Measurements from ENCODE around the gene SLC16A7.

DNA sequence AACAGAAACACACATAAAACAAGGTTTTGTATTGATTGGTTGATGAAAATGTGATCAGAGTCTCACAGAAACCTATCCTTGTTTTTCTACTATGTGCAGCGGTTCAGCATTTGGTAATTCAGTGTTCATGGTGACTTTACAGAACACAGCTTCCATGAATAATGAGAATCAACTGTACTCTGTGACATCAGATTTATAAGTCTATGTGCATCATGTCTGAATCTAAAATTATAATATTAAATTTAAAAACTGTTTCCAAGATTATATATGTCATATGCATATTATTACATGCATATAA, 104.3 kb downstream of the SLC16A7 start:
- TF ChIP-seq PPARA (CRISPR knock-in tag; IDR thresholded peaks at IDR 0.05; ENCODE audit: borderline replicate concordance), result no peak
- TF ChIP-seq ZFP30 (CRISPR knock-in tag; IDR thresholded peaks at IDR 0.05), result no peak
- TF ChIP-seq ARNTL (CRISPR knock-in tag; IDR thresholded peaks at IDR 0.05; ENCODE audit: borderline replicate concordance, low read depth), result no peak
- TF ChIP-seq, protein P1, sequence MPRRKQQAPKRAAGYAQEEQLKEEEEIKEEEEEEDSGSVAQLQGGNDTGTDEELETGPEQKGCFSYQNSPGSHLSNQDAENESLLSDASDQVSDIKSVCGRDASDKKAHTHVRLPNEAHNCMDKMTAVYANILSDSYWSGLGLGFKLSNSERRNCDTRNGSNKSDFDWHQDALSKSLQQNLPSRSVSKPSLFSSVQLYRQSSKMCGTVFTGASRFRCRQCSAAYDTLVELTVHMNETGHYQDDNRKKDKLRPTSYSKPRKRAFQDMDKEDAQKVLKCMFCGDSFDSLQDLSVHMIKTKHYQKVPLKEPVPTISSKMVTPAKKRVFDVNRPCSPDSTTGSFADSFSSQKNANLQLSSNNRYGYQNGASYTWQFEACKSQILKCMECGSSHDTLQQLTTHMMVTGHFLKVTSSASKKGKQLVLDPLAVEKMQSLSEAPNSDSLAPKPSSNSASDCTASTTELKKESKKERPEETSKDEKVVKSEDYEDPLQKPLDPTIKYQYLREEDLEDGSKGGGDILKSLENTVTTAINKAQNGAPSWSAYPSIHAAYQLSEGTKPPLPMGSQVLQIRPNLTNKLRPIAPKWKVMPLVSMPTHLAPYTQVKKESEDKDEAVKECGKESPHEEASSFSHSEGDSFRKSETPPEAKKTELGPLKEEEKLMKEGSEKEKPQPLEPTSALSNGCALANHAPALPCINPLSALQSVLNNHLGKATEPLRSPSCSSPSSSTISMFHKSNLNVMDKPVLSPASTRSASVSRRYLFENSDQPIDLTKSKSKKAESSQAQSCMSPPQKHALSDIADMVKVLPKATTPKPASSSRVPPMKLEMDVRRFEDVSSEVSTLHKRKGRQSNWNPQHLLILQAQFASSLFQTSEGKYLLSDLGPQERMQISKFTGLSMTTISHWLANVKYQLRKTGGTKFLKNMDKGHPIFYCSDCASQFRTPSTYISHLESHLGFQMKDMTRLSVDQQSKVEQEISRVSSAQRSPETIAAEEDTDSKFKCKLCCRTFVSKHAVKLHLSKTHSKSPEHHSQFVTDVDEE (CRISPR knock-in tag; IDR thresholded peaks at IDR 0.05), result no peak
- no peak for TF ChIP-seq ZNF8 (CRISPR knock-in tag; IDR thresholded peaks at IDR 0.05)
- TF ChIP-seq ZNF565 (CRISPR knock-in tag; conservative IDR thresholded peaks at IDR 0.05; ENCODE audit: low read depth), result no peak
- TF ChIP-seq ZC3H10 (CRISPR knock-in tag; IDR thresholded peaks at IDR 0.05), result no peak
- TF ChIP-seq RARB (CRISPR knock-in tag; IDR thresholded peaks at IDR 0.05), result no peak
- no peak for TF ChIP-seq CSDC2 (CRISPR knock-in tag; IDR thresholded peaks at IDR 0.05)
- TF ChIP-seq, protein P2, sequence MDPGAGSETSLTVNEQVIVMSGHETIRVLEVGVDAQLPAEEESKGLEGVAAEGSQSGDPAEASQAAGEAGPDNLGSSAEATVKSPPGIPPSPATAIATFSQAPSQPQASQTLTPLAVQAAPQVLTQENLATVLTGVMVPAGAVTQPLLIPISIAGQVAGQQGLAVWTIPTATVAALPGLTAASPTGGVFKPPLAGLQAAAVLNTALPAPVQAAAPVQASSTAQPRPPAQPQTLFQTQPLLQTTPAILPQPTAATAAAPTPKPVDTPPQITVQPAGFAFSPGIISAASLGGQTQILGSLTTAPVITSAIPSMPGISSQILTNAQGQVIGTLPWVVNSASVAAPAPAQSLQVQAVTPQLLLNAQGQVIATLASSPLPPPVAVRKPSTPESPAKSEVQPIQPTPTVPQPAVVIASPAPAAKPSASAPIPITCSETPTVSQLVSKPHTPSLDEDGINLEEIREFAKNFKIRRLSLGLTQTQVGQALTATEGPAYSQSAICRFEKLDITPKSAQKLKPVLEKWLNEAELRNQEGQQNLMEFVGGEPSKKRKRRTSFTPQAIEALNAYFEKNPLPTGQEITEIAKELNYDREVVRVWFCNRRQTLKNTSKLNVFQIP (CRISPR knock-in tag; IDR thresholded peaks at IDR 0.05; ENCODE audit: borderline replicate concordance, low read depth), result no peak
- TF ChIP-seq ZFP3 (CRISPR knock-in tag; IDR thresholded peaks at IDR 0.05), result no peak
